Loucy (cell line): Measurements from ENCODE around the gene CNTRL.
A peak's percentile ranks its signal among the peaks of the same experiment; 100 is the strongest.

Experiments
- EZH2phosphoT487 ChIP-seq: fragments of 200-600 bp; IDR thresholded peaks from 2 replicates; pipeline ENCODE4 v1.6.1; 2018; ENCODE audit warnings: antibody characterized with exemption, mild to moderate bottlenecking, moderate library complexity, borderline replicate concordance
- TF ChIP-seq, protein P1 (sequence below): fragments of 200-600 bp; sonication (generic); conservative IDR thresholded peaks from 2 replicates; pipeline ENCODE4 v1.5.1; 2014; ENCODE audit warnings: mild to moderate bottlenecking, antibody characterized with exemption, low read length

DNA sequence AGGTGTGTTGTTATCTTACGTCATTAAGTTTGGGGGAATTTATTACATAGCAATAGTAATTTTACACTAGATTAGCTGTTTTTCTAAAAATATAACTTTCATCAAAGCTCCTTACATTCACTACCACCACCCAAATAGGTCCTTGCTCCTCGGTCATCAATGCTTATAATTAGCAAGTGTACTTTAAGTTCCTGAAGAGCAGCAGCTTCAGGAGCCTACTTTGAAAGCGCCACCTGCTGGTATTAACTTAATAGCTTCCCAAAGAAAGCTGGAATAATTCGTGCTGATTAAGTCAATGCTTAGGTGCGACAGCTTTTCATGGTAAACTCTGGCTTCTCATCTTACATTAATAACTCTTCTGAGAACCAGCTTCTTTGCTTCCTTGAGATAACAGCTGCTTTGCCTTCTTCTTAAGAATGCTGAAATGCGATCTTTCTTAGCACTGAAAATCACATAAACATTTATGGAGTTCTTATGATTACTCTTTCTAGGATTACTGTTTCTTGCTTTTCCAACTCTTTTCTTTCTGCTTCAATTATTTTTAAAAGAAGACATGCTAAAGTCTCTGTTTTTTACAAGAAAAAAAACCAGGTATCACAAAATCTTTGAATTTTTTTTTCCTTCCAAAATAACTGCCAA is 14.6 kb upstream of the CNTRL start:
- TF ChIP-seq, protein P1, sequence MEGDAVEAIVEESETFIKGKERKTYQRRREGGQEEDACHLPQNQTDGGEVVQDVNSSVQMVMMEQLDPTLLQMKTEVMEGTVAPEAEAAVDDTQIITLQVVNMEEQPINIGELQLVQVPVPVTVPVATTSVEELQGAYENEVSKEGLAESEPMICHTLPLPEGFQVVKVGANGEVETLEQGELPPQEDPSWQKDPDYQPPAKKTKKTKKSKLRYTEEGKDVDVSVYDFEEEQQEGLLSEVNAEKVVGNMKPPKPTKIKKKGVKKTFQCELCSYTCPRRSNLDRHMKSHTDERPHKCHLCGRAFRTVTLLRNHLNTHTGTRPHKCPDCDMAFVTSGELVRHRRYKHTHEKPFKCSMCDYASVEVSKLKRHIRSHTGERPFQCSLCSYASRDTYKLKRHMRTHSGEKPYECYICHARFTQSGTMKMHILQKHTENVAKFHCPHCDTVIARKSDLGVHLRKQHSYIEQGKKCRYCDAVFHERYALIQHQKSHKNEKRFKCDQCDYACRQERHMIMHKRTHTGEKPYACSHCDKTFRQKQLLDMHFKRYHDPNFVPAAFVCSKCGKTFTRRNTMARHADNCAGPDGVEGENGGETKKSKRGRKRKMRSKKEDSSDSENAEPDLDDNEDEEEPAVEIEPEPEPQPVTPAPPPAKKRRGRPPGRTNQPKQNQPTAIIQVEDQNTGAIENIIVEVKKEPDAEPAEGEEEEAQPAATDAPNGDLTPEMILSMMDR: peak; percentile 88
- no peak for TF ChIP-seq EZH2phosphoT487
